ENCODE measurements around the gene ZNF580.

The ZNF580 gene

DNA sequence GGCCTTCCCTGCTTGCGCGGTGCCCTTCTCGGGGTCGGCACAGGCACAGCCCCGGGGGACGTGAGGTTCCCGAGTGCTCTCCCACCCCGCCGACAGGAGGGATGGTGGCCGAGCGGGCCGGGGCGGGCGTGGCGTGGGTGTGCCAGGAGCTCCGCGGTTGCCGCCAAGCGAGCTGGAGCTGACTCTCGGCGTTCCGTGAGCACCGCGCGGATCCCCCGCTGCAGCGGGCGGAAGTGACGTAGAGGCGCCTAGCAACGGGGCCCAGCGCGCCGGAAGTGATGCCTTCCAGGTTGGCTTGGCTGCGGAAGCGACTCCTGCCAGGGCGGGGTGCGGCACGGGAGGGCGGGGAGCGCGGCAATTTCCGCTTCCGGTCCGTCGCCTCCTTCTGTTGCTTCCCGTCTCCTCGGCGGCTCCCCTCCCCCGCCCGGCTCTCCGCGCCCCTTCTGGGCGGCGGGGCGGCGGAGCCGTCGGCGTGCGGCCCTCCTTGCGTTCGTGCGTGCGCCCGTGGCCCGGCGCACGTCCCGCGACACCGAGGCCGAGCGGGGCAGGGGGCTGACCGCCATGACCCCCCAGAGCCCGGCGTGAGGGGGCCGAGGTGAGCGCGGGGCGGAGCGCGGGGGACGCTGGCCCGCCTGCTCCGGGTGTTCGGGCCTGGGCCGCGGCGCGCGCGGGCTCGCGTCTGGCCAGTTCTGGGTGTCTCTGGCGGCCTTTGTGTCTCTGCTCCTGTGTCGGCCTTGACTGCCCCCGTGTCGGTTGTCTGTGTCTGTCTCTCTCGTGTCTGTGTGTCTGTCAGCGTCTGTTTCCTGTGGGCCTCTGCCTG lies 34.2 kb downstream of the ZNF580 start, which contains the start of gene EPN1:
TSS of gene EPN1 (plus strand) at position 386 of the 820 bp plus-strand sequence. CDS start 3,402 bp downstream, outside the sequence.
- in situ Hi-C loops (cut with HindIII; ENCODE audit: low sequenced_read_pairs): no loop called here

DNA sequence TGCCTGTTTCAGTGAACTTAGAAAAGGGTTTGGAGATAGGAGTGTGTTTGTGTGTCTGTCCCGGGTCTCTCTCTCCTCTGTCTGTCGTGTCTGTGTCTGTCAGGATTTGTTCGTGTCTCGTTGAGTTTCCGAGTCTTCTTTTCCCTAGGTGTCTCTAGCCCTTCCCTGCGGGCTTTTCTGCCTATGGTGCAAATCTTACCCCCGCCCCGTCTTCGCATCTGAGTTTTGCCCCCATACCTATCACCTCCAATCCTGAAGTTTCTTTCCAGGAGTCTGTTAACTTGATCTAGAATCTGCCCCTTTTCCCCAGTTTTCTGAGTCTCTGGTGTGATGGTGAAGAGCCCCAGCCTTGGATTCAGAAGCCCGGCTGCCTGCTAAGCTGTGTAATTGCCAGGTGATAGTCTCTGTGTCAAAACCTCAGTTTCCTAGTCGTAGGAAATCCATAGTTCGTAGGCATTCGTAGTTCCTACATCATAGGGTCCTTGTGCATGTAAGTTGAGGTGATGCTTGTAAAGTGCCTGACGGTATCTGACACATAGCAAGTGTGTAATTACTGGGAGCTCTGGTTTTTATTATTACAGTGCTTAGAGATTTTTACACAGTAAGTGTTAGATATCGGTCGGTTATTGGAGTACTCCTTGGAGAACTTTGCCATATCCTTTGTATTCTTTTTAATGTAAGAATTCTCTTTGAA lies 35.0 kb downstream of the ZNF580 start:
- in situ Hi-C loops (cut with HindIII; ENCODE audit: low sequenced_read_pairs): no loop called here

DNA sequence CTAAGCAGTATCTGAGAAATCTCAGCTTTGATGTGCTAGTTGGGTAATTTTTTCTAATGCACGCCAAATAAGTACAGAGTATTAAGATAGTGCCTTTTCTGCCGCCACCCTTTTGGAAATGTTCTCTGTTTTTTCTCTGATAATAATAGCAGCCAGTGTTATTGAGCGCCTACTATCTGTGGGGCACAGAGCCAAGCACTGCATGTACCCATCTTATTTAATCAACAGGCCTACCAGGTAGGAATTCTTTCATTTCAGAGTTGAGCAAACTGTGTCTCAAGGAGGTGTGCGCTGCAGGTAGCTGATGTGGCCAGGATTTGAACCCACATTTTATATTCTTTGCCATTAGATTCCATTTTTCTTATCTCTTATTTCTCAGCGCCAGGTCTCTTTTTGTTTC lies 35.6 kb downstream of the ZNF580 start:
- in situ Hi-C loops (cut with HindIII; ENCODE audit: low sequenced_read_pairs): no loop called here

DNA sequence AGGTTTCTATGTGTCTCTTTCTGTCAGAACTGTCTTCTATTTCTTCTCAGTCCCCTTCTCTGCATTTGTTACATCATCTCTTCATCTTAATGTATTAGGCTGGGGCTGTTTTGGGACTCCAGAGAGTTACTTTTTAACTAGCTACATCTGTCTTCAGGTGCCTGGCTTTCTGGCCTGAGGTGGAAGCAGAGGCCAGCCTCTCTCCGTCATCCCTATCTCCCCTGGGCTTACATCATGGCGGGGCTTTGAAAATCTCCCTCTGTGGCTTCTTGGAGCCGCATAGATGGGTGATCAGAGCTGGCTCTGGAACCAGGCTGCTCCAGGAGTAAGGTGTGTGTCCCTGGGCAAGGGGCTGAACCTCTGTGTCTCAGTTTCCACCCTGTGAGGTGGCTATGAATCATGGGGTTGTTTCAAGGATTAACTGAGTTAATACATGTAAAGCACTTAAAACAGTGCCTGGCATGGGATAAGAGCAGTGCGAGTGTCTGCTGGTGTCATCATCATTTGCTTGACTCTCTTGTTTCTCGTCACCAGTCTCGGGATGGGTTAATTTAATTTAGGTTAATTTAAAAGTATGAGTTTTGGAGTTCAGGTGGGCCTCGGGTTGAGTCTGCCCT lies 36.2 kb downstream of the ZNF580 start:
- in situ Hi-C loops (cut with HindIII; ENCODE audit: low sequenced_read_pairs): no loop called here

DNA sequence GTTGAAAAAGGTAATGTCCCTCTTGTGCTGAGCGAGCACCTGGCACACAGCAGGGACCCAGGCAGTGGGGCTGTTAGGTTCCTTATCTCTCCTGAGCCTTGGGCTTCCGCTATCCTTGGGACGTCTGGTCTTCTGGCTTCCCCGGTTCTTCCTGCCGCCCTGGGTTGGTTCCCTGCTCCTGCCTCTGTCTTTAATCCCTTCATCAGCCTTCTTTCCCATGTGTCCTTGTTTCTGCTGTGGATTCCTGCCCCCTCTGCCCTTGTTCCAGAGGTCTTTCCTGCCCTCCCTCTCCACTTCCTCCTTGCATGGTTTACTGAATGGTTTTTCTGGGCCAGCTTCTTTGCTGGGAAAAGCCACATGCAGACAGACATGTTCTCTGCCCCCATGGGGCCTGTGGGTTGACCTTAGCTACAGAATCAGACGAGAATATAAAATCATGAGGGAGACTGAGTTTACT lies 36.8 kb downstream of the ZNF580 start:
- in situ Hi-C loops (cut with HindIII; ENCODE audit: low sequenced_read_pairs): no loop called here

DNA sequence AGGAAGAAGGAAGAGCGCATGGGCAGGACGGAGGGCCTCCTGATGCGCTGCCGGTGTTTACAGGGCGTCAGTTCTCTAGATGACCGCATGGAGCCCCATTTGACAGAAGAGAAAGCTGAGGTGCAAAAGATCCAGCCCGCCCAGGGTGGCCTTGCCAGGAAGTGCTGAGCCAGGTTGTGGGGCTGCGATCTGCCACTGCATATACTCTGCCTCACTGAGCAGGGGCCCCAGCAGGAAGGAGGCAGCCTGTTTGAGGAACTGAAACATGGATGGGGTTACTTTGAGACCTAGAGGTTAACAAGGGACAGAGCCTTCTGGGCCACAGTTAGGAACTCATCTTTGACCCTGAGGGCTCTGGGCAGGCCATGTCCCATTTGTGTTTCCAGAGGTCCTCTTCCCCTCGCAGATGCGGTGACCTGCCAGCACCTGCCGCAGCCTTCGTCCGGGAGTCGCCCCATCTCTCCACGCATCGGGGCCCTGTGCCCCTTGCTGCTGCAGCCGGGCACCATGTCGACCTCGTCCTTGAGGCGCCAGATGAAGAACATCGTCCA lies 37.4 kb downstream of the ZNF580 start:
- in situ Hi-C loops (cut with HindIII; ENCODE audit: low sequenced_read_pairs): no loop called here

DNA sequence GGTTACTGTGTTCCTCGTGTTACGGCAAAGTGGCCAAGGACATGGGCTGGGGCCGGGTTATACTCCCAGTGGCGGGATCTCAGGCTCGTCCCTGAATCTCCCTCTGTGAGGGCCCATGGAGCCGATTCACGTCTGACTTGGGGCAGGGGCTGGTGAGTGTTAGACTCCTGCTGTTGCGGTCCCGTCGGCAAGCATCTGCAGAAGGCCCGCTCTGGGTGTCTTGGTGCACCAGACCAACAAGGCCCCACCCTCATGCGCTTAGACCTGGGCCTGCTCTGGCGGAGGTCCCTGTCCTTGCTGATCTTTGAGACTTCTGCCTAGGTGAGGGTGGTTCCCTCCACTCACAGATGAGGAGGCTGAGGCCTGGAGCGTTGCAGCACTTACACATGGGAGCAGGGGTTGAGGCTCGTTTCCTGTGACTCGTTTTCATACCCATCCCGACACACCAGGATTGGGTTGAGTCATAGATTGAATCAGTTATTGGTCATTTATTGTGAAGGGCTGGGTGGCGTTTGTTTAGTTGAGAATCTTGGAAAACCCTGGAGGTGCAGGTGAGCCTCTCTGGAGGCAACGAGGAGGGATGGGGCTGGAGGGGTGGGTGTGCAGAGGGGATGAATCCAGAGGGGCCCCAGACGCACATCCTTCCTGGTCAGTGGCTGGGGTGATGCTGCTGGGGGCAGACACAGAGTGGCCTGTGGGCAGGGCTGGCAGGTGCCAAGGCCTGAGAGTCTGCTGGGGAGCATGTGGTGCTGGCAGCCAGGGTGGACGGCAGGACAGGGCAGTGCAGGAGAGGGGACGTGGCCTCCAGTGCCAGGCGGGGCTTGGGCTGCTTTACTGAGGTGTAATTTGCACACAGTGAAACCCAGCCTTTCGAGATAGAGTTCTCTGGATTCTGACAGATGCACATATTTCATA lies 38.8 kb downstream of the ZNF580 start:
- in situ Hi-C loops (cut with HindIII; ENCODE audit: low sequenced_read_pairs): no loop called here

DNA sequence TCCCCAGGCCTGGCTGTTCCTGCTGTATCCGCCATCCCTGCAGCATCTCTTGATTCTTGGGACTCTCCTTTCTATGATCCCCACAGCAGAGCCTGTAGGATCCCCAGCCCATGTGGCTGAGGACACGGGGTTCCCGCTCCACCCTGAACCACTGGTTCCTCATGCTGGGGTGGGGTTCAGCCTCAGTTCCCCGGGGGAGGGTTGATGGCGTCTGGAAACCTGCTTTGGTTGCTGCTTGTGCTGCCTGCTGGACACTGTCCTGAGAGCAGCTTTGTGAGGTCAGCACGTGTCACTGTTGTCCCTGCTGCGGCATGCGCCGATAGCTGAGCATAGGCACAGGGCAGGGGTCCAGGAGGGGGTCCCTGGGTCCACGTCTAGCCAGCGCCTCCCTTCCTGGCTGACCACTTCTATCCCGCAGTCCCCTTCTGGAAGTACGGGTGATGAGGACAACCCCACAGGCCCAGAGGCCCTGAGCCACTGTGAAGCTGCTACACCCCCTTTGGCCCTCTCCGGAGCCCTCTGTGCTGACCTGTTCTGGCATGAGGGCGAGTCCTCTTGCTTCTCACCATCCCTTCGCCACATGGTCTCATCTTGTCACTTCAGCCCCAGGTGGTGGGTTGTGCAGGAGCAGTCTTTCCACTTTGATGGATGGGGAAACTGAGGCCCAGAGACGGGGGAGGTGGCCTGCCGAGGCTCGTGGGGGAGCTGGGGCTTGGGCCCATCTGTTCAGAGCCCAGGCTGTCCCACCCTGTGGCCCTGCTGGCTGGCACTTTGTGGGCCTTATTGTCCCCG lies 39.7 kb downstream of the ZNF580 start:
- in situ Hi-C loops (cut with HindIII; ENCODE audit: low sequenced_read_pairs): no loop called here

DNA sequence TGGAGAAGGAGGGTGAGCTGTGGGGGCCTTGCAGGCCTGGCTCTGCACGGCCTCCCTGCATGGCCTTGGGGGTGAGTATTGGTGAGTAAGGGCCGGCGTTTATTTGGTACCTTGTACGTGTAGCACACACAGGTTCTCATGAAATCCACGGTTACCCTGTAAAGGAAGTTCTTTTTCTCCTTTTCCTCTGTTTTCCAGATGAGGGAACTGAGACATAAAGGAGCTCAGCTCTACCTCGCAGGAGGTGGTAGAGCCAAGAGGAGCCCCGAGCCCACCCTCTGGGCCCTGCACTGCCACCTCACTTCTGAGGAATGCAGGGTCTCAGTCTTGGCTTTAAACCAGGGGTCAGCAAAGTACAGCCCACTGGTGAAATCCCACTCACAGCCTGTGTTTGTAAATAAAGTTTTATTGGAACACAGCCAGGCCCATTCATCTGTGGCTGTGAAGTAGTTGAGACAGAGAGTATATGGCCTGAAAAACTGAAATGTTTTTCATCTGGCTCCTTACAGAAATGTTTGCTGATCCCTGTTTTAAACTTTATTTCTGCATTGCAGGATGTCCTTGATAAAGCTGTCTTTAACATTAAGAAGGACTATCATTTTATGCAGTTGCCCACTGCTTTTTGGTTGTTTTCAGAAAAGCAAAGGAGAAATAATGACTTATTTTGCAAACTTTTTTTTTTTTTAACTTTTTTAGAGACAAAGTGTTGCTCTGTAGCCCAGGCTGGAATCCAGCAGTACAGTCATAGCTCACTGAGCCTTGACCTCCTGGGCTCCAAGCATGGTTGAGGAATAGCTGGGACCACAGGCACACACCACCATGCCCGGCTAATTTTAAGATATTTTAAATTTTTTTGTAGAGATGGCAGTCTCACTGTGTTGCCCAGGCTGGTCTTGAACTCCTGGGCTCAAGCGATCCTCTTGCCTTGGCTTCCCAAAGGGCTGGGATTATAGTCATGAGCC lies 40.6 kb downstream of the ZNF580 start:
- in situ Hi-C loops (cut with HindIII; ENCODE audit: low sequenced_read_pairs): no loop called here

DNA sequence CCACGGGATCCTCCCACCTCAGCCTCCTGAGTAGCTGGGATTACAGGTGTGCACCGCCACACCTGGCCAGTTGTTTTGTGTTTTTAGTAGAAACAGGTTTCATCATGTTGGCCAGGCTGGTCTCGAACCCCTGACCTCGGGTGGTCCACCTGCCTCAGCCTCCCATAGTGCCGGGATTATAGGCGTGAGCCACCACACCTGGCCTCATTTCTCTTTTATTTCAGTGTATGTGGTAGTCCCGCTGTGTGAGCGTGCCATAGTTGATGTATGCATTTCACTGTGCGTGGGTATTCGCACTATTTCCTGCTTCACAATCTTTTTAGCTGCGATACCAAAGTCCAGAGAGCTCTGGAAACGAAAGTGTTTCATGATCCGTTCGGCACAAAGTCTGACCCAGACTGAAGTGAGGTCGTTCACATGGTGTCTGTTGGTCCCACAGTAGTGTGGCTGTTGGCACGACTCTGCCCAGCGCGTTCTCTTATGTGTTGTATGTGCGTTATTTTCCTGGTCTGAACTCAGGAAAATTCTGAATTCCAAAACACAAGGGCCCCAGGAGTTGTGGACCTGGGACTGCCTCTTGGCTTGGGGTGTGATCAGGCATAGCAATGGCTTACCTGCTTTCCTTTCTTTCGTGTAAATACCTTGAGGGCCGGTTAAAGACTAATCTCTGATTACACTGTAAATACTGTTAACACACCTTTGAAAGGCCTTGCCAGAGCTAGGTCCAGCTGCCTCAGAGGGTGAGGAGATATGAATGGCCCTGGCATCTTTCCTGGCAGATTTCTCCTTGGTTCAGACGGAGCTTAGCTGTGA lies 42.9 kb downstream of the ZNF580 start:
- in situ Hi-C loops (cut with HindIII; ENCODE audit: low sequenced_read_pairs): no loop called here

DNA sequence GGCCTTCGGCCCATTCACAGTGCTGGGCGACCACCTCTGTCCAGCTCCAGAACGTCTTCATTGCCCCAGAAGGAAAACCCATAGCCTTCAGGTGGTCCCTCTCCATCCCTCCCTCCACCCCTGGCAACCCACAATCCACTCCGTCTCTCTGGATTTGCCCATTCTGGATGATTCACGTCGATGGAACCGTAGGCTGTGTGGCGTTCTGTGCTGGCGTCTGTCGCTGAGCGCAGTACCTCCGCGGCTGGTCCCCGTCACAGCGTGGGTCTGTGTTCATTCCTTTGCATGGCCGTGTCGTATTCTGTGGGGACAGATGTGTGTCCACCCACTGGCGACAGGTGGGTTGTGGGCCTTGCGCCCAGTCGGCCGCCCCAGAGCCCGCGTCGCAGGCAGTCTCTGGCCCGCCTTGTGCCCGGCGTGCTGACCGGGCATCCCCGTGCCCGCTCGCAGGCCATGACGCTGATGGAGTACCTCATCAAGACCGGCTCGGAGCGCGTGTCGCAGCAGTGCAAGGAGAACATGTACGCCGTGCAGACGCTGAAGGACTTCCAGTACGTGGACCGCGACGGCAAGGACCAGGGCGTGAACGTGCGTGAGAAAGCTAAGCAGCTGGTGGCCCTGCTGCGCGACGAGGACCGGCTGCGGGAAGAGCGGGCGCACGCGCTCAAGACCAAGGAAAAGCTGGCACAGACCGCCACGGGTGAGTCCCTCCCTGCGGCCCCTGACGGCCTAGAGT lies 44.3 kb downstream of the ZNF580 start:
- in situ Hi-C loops (cut with HindIII; ENCODE audit: low sequenced_read_pairs): no loop called here

DNA sequence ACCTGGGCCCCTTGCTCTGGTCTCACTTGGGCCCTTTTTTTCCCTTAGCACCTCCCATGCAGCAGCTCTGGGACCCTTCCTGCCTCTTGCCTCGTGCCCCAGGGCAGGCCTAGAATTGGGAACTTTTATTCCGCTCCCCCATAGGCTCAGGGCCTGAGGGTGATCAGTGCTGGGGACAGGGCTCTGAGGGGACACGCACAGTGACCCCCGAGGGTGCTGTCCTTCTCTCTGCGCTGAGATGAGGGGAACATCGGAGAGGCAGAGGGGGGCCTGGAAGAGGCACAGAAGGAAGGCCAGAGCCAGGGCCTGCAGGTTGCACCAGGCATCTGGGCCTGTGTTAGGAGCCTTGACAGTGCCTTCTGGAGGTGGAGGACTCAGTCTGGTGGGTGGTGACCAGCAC lies 45.0 kb downstream of the ZNF580 start:
- in situ Hi-C loops (cut with HindIII; ENCODE audit: low sequenced_read_pairs): no loop called here

DNA sequence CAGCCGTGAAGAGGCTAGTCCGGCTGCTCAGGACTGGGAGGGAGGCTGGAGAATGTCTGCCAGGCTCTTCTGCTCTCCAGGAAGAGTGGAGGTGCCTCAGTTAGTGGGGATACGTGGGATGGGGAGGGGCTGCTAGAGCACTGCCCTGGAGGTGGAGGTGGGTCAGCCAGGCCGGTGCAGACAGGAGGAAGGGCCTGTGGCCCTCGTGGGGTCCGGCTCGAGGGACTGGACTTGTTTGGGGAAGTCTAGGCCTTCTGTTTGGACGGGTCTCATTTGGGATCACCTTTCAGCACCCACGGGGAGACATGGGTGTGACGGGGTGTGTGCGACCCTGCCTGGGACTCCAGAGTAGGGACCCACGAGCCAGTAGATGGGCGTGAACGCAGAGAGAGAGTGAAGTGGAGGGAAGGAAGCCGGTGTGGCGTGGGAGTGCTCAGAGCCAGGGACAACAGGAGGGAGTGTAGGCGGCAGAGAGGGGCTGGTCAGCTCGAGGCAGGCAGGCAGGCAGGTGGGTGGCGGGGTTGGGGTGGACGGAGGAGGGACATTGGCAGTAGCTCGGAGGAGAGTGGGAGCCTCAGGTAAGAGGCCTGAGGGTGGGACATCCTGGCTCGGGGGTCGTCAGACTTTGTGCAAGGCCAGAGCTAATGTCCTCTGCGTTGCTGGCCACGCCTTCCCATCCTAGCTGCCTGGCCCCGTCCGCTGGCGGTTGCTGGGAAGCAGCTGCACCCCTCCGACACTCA lies 45.7 kb downstream of the ZNF580 start:
- in situ Hi-C loops (cut with HindIII; ENCODE audit: low sequenced_read_pairs): no loop called here

DNA sequence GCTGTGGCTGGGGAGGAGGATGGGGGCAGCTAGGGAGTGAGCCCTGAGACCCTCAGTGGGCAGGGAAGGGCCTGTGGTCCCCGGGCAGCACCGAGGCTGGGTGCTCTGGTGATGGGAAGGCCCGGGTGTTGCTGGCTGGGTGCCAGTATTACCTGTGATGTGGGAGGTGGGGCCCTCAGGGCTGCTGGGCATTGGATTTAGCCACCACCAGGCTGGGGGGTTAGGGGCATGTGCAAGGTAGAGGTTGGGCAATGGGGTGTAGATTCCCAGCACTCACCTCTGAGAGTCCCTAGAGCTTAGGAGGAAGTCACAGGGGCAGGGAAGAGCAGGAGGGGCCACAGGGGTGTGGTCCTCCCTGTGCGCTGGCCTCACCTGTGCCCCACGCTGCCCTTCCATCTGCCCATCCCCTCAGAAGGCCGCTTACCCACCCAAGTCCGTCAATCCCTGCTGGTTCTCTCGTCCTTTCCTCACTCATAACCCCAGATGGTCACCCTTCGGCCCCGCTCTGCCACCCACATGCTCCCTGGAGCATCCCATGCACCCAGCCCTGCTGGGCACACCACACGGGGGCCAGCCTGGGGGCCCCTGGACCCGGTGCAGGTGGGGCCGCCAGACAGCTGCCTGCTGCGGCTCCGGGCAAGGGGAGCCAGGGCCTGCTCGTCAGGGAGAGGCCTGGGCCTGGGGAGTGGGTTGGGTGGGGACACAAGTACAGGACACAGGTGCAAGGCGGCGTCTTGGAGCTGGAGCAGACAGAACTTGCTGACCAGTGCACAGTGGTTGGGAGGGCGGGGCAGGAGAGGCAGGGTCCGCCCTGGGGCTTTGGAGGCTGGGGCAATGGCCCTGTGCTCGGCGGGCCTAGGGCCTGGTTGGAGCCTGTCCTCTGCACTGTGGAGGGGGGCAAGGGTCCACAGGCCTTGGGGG lies 46.7 kb downstream of the ZNF580 start:
- in situ Hi-C loops (cut with HindIII; ENCODE audit: low sequenced_read_pairs): no loop called here

Measured in DLD1 (cell line).